Effector memory CD4-positive, alpha-beta T cell (primary cell): ENCODE data around the gene KIF26A.

ENCODE experiments used
- DNase-seq, 3 donors: peaks; one replicate each; pipeline ENCODE4 v3.0.0-alpha.2; 2020
- H3K27ac ChIP-seq: 2 replicates; pipeline ENCODE4 v1.7.0; 2013; ENCODE audit warnings: mild to moderate bottlenecking, low read length, moderate library complexity; ENCODE audit not compliant: insufficient read depth, poor library complexity, severe bottlenecking
- H3K27me3 ChIP-seq: replicated peaks from 2 replicates; pipeline ENCODE4 v1.7.0; 2013; ENCODE audit warnings: mild to moderate bottlenecking, low read length; ENCODE audit not compliant: insufficient read depth, control insufficient read depth, poor library complexity, severe bottlenecking
- H3K36me3 ChIP-seq: 2 replicates; pipeline ENCODE4 v1.7.0; 2013; ENCODE audit warnings: mild to moderate bottlenecking, low read length, moderate library complexity; ENCODE audit not compliant: control insufficient read depth, insufficient read depth
- H3K4me1 ChIP-seq: 2 replicates; pipeline ENCODE4 v1.7.0; 2013; ENCODE audit warnings: low read length, mild to moderate bottlenecking; ENCODE audit not compliant: control insufficient read depth, insufficient read depth, poor library complexity, severe bottlenecking
- H3K4me3 ChIP-seq: 2 replicates; pipeline ENCODE4 v1.7.0; 2013; ENCODE audit warnings: low read length, low read depth, mild to moderate bottlenecking; ENCODE audit not compliant: insufficient read depth, poor library complexity, severe bottlenecking
- H3K9me3 ChIP-seq: 2 replicates; pipeline ENCODE4 v1.7.0; 2013; ENCODE audit warnings: mild to moderate bottlenecking, low read length, moderate library complexity; ENCODE audit not compliant: control insufficient read depth

The KIF26A gene

GRCh38 chr14:104209985-104210816, 71.8 kb downstream of the KIF26A start:
- Histone ChIP-seq H3K27me3 (no peaks in the 10 kb centered on the region), H3K4me1 (no peaks in the 10 kb centered on the region), H3K4me3 (no peak overlapping the region), H3K9me3 (no peaks in the 10 kb centered on the region), H3K36me3 (no peaks in the 10 kb centered on the region), H3K27ac (no peak overlapping the region)
- DNase-seq: no peak

- Histone ChIP-seq H3K4me1 (no peaks in the 10 kb centered on the region), H3K36me3 (no peaks in the 10 kb centered on the region), H3K27me3 (no peaks in the 10 kb centered on the region), H3K4me3 (no peak overlapping the region), H3K9me3 (no peaks in the 10 kb centered on the region), H3K27ac (no peak overlapping the region)
- DNase-seq: no peak
Measured at GRCh38 chr14:104210817-104211195, 72.4 kb downstream of the KIF26A start.

- H3K4me1 ChIP-seq: no peaks in the 10 kb centered on the region
- no peak for DNase-seq
- H3K9me3 ChIP-seq: no peaks in the 10 kb centered on the region
- H3K27me3 ChIP-seq: no peaks in the 10 kb centered on the region
- no peak overlapping the region for H3K27ac ChIP-seq
- no peak overlapping the region for H3K4me3 ChIP-seq
- no peaks in the 10 kb centered on the region for H3K36me3 ChIP-seq
Measured at GRCh38 chr14:104211215-104211614, 72.8 kb downstream of the KIF26A start.

GRCh38 chr14:104211741-104212140, 73.4 kb downstream of the KIF26A start:
- no peaks in the 10 kb centered on the region for H3K27me3 ChIP-seq
- H3K9me3 ChIP-seq: no peaks in the 10 kb centered on the region
- no peak overlapping the region for H3K27ac ChIP-seq
- no peak overlapping the region for H3K4me3 ChIP-seq
- H3K4me1 ChIP-seq: no peaks in the 10 kb centered on the region
- no peak for DNase-seq
- H3K36me3 ChIP-seq: no peaks in the 10 kb centered on the region

GRCh38 chr14:104212206-104213095, 74.1 kb downstream of the KIF26A start:
- H3K4me1 ChIP-seq: no peaks in the 10 kb centered on the region
- H3K9me3 ChIP-seq: no peaks in the 10 kb centered on the region
- no peaks in the 10 kb centered on the region for H3K27me3 ChIP-seq
- H3K27ac ChIP-seq: no peak overlapping the region
- H3K36me3 ChIP-seq: no peaks in the 10 kb centered on the region
- no peak overlapping the region for H3K4me3 ChIP-seq
- DNase-seq: no peak

- Histone ChIP-seq H3K4me1 (no peaks in the 10 kb centered on the region), H3K4me3 (no peak overlapping the region), H3K9me3 (no peaks in the 10 kb centered on the region), H3K27ac (no peak overlapping the region), H3K27me3 (no peaks in the 10 kb centered on the region), H3K36me3 (no peaks in the 10 kb centered on the region)
- DNase-seq: no peak
Measured at GRCh38 chr14:104213301-104214034, 75.1 kb downstream of the KIF26A start.

- Histone ChIP-seq H3K27ac (no peak overlapping the region), H3K4me3 (no peak overlapping the region), H3K36me3 (no peaks in the 10 kb centered on the region), H3K4me1 (no peaks in the 10 kb centered on the region), H3K9me3 (no peaks in the 10 kb centered on the region), H3K27me3 (no peaks in the 10 kb centered on the region)
- no peak for DNase-seq
Measured at GRCh38 chr14:104214431-104215218, 76.2 kb downstream of the KIF26A start.

GRCh38 chr14:104215706-104216334, 77.4 kb downstream of the KIF26A start:
- Histone ChIP-seq H3K27ac (no peak overlapping the region), H3K4me1 (no peaks in the 10 kb centered on the region), H3K9me3 (no peaks in the 10 kb centered on the region), H3K4me3 (no peak overlapping the region), H3K27me3 (no peaks in the 10 kb centered on the region), H3K36me3 (no peaks in the 10 kb centered on the region)
- DNase-seq: no peak

- no peaks in the 10 kb centered on the region for H3K9me3 ChIP-seq
- DNase-seq: no peak
- no peaks in the 10 kb centered on the region for H3K36me3 ChIP-seq
- H3K27me3 ChIP-seq: peaks cover under 1% of the 10 kb centered on the region
- no peak overlapping the region for H3K4me3 ChIP-seq
- no peaks in the 10 kb centered on the region for H3K4me1 ChIP-seq
- H3K27ac ChIP-seq: no peak overlapping the region
Measured at GRCh38 chr14:104216457-104216856, 78.1 kb downstream of the KIF26A start.
